ENCODE data around the gene C2orf72.

GRCh38 chr2:231052494-231053451 is 15.4 kb downstream of the C2orf72 start:
- TF ChIP-seq CTCF (IDR thresholded peaks at IDR 0.05; ENCODE audit: poor library complexity) (peak; percentile 89), EZH2 (IDR thresholded peaks at IDR 0.05; ENCODE audit: borderline replicate concordance) (no peak)
